ENCODE data around the gene RFTN2.

DNA sequence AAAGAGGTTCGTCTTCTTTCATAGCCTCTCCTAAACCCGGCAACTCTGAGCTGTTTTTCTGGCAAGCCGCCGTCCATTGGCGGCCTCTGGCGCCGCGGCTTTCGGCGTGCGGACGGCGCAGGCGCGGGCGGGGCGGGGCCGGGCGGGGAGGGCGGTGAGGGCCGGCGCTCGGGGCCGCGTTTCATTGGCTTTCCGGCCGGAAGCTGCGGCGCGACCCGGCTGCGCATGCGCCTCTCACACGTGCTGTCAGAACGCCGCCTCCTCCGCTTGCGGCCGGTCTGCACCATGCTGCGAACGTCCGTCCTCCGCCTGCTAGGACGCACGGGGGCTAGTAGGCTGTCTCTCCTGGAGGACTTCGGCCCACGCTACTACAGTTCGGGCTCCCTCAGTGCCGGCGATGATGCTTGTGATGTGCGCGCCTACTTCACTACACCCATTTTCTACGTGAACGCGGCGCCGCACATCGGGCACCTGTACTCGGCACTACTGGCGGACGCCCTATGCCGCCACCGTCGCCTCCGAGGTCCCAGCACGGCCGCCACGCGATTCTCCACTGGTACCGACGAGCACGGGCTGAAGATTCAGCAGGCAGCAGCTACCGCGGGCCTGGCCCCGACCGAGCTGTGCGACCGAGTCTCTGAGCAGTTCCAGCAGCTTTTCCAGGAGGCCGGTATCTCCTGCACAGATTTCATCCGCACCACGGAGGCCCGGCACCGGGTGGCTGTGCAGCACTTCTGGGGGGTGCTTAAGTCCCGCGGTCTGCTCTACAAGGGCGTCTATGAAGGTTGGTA is 29.9 kb upstream of the RFTN2 start, which contains the start of gene MARS2:
- TF ChIP-seq POLR2A (IDR thresholded peaks at IDR 0.05) = no peak
- TF ChIP-seq, protein P1, sequence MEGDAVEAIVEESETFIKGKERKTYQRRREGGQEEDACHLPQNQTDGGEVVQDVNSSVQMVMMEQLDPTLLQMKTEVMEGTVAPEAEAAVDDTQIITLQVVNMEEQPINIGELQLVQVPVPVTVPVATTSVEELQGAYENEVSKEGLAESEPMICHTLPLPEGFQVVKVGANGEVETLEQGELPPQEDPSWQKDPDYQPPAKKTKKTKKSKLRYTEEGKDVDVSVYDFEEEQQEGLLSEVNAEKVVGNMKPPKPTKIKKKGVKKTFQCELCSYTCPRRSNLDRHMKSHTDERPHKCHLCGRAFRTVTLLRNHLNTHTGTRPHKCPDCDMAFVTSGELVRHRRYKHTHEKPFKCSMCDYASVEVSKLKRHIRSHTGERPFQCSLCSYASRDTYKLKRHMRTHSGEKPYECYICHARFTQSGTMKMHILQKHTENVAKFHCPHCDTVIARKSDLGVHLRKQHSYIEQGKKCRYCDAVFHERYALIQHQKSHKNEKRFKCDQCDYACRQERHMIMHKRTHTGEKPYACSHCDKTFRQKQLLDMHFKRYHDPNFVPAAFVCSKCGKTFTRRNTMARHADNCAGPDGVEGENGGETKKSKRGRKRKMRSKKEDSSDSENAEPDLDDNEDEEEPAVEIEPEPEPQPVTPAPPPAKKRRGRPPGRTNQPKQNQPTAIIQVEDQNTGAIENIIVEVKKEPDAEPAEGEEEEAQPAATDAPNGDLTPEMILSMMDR (IDR thresholded peaks at IDR 0.05 in 8 of 11, conservative IDR thresholded peaks at IDR 0.05 in 3 of 11) = peak in 1 of 11 experiments; percentile 40
